Measurements from ENCODE around the gene SECISBP2L. TPM values are rescaled to one million over a fixed set of nuclear protein-coding genes. Genes with fewer than 3 reads are reported as not detected.
A peak's percentile ranks its signal among the peaks of the same experiment; 100 is the strongest.

The SECISBP2L gene
- total RNA-seq, 1 donor from 2014 or later, result 38.0 TPM

- peak; percentile 41 for DNase-seq (ENCODE audit: low spot score)
- intact Hi-C loops (cut with micrococcal nuclease), result loop anchor here (1.0 to 10.0 kb wide), 7 partner anchors 20 to 658 kb away; partner anchors contain the start of genes CEP152, DTWD1, DUT and EID1
- peak overlapping the region; percentile 97 for H3K27ac Mint-ChIP-seq
- H3K4me1 Mint-ChIP-seq (ENCODE audit: low read depth), result peaks cover 41% of the 10 kb centered on the region
- H3K9me3 Mint-ChIP-seq, result peaks cover 3% of the 10 kb centered on the region
- H3K36me3 Mint-ChIP-seq (ENCODE audit: low read depth), result peaks cover 2% of the 10 kb centered on the region
- peaks cover 5% of the 10 kb centered on the region for H3K27me3 Mint-ChIP-seq (ENCODE audit: insufficient read depth)
- peak overlapping the region; percentile 71 for H3K4me3 Mint-ChIP-seq
Measured at GRCh38 chr15:48966595-48967301, 79.5 kb downstream of the SECISBP2L start.

DNA sequence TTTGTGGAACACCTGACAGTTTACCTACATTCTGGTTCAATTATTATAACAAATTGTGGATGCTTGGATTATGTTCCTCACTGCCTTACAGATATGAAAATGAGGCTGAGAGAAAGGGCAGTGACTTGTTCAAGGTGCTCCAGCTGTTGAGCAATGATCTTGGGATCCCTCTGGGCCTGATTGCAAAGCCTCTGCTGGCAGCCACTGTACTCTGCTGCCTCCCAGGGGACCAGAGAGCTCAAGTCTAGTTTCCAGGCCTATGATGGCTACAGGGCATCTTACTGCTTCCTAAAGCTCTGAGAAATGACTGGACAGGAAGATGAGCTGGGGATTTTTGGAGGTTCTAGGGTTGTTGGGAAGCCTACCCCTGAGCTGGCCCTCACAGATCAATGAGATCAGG is 80.3 kb downstream of the SECISBP2L start:
- no peak for DNase-seq (ENCODE audit: low spot score)
- intact Hi-C loops (cut with micrococcal nuclease), result loop anchor here (1.0 to 10.0 kb wide), 7 partner anchors 20 to 659 kb away; partner anchors contain the start of genes CEP152, DTWD1, DUT and EID1
- H3K27me3 Mint-ChIP-seq (ENCODE audit: insufficient read depth), result peaks cover 5% of the 10 kb centered on the region
- peak overlapping the region; percentile 97 for H3K27ac Mint-ChIP-seq
- peaks cover 49% of the 10 kb centered on the region for H3K4me1 Mint-ChIP-seq (ENCODE audit: low read depth)
- H3K4me3 Mint-ChIP-seq, result peak overlapping the region; percentile 23
- H3K36me3 Mint-ChIP-seq (ENCODE audit: low read depth), result peaks cover 7% of the 10 kb centered on the region
- H3K9me3 Mint-ChIP-seq, result peaks cover 3% of the 10 kb centered on the region

GRCh38 chr15:48964898-48965297 is 81.3 kb downstream of the SECISBP2L start:
- Mint-ChIP-seq H3K27ac (peak overlapping the region; percentile 9), H3K36me3 (ENCODE audit: low read depth) (peaks cover 13% of the 10 kb centered on the region), H3K9me3 (peaks cover 3% of the 10 kb centered on the region), H3K4me3 (peak overlapping the region; percentile 84), H3K4me1 (ENCODE audit: low read depth) (peaks cover 56% of the 10 kb centered on the region), H3K27me3 (ENCODE audit: insufficient read depth) (peaks cover 6% of the 10 kb centered on the region)
- DNase-seq (ENCODE audit: low spot score), result no peak
- intact Hi-C loops (cut with micrococcal nuclease), result loop anchor here (5.0 to 10.0 kb wide), 3 partner anchors 192 to 660 kb away; partner anchors contain the start of genes COPS2, DTWD1, DUT and FAM227B

GRCh38 chr15:48963524-48964113 is 82.6 kb downstream of the SECISBP2L start, which contains the start of gene SHC4:
Gene SHC4 (minus strand): TSS chr15:48963919. CDS start chr15:48963015, 904 bp downstream.
- Mint-ChIP-seq H3K9me3 (peaks cover 3% of the 10 kb centered on the region), H3K27me3 (ENCODE audit: insufficient read depth) (peaks cover 11% of the 10 kb centered on the region), H3K36me3 (ENCODE audit: low read depth) (peaks cover 18% of the 10 kb centered on the region), H3K4me3 (peak within 1 kb of the TSS; percentile 84), H3K4me1 (ENCODE audit: low read depth) (peaks cover 64% of the 10 kb centered on the region), H3K27ac (peak within 1 kb of the TSS; percentile 82)
- DNase-seq (ENCODE audit: low spot score), result no peak
- intact Hi-C loops (cut with micrococcal nuclease), result loop anchor here (5.0 to 10.0 kb wide), 3 partner anchors 194 to 661 kb away; partner anchors contain the start of genes COPS2, DTWD1, DUT and FAM227B

DNA sequence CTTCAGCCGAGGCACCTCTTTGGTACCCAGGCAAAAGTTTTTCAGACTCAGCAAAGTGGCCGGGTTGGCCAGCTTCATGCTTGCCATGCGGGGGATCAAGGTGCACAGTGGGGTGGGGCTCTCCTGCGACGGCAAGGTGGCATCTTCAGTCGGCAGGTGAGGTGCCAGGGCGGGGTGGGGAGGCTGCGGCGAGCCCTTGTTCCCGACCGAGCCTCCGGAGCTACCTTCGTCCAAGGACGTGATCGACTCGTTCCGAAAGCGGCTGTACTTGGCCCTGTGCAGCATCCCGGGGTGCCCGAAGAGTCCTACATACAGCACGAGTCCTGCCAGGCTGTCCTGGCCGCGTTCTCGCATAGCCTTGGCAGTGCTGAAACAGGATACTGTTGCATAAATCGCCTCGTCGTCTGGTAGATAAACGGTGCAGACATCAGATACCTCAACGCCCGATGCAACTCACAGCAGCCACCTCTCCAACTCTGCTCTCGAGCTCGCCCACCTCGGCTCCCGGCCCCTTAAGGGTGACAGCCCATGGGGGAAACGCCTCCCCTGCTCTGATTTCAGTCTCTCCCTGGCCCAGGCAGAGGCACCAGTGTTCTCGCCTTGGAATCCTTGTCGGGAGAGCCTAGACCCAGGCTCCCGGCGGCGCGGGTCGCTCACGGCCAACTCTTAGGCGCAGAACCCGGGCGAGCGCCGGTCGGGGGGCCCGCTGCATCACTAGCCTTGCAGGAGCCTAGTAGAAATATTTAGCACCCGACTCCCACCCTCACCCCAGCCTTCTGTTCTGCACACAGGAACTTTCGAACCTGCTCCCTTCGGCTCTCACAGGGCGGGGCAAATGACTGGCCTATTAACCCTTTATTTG is 83.4 kb downstream of the SECISBP2L start:
- Mint-ChIP-seq H3K27ac (peak overlapping the region; percentile 82), H3K9me3 (peaks cover 3% of the 10 kb centered on the region), H3K4me3 (peak overlapping the region; percentile 84), H3K27me3 (ENCODE audit: insufficient read depth) (peaks cover 11% of the 10 kb centered on the region), H3K4me1 (ENCODE audit: low read depth) (peaks cover 64% of the 10 kb centered on the region), H3K36me3 (ENCODE audit: low read depth) (peaks cover 18% of the 10 kb centered on the region)
- intact Hi-C loops (cut with micrococcal nuclease), result loop anchor here (5.0 to 10.0 kb wide), 3 partner anchors 194 to 662 kb away; partner anchors contain the start of genes COPS2, DTWD1, DUT and FAM227B
- no peak for DNase-seq (ENCODE audit: low spot score)

DNA sequence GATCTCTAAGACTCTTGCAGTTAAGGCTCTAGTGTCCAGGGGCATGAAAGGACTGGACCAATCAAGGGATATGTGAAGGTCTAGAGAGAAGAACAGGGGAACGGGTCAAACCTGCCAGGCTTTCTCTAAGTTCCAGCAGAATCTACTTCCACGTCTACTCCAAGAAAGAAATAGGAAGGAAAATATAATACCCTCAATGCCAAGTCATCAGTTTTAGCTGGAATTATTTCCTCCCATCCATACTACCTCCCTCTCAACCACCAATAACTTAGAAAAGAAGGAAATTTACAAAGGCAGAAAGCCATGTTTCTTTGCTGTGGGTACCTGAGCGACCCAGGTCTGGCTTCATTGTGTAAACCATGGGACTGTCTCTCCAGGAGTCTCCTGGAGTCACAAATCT is 90.3 kb downstream of the SECISBP2L start:
- H3K4me1 Mint-ChIP-seq (ENCODE audit: low read depth), result peaks cover 28% of the 10 kb centered on the region
- H3K9me3 Mint-ChIP-seq, result no peaks in the 10 kb centered on the region
- intact Hi-C loops (cut with micrococcal nuclease), result no loop called here
- peaks cover 10% of the 10 kb centered on the region for H3K27me3 Mint-ChIP-seq (ENCODE audit: insufficient read depth)
- H3K27ac Mint-ChIP-seq, result no peak overlapping the region
- H3K4me3 Mint-ChIP-seq, result no peak overlapping the region
- no peak for DNase-seq (ENCODE audit: low spot score)
- H3K36me3 Mint-ChIP-seq (ENCODE audit: low read depth), result peaks cover 22% of the 10 kb centered on the region

- Mint-ChIP-seq H3K36me3 (ENCODE audit: low read depth) (peaks cover 21% of the 10 kb centered on the region), H3K4me1 (ENCODE audit: low read depth) (peaks cover 32% of the 10 kb centered on the region), H3K4me3 (no peak overlapping the region), H3K9me3 (no peaks in the 10 kb centered on the region), H3K27me3 (ENCODE audit: insufficient read depth) (peaks cover 10% of the 10 kb centered on the region), H3K27ac (no peak overlapping the region)
- no peak for DNase-seq (ENCODE audit: low spot score)
- intact Hi-C loops (cut with micrococcal nuclease), result no loop called here
Measured at GRCh38 chr15:48955370-48955769, 90.9 kb downstream of the SECISBP2L start.

- H3K27ac Mint-ChIP-seq, result no peak overlapping the region
- H3K9me3 Mint-ChIP-seq, result no peaks in the 10 kb centered on the region
- no peak overlapping the region for H3K4me3 Mint-ChIP-seq
- peaks cover 25% of the 10 kb centered on the region for H3K4me1 Mint-ChIP-seq (ENCODE audit: low read depth)
- peaks cover 16% of the 10 kb centered on the region for H3K36me3 Mint-ChIP-seq (ENCODE audit: low read depth)
- H3K27me3 Mint-ChIP-seq (ENCODE audit: insufficient read depth), result peaks cover 5% of the 10 kb centered on the region
- DNase-seq (ENCODE audit: low spot score), result no peak
- intact Hi-C loops (cut with micrococcal nuclease), result no loop called here
Measured at GRCh38 chr15:48954538-48954937, 91.7 kb downstream of the SECISBP2L start.

- DNase-seq (ENCODE audit: low spot score), result no peak
- Mint-ChIP-seq H3K27me3 (ENCODE audit: insufficient read depth) (no peaks in the 10 kb centered on the region), H3K36me3 (ENCODE audit: low read depth) (peaks cover 13% of the 10 kb centered on the region), H3K4me1 (ENCODE audit: low read depth) (peaks cover 57% of the 10 kb centered on the region), H3K4me3 (no peak overlapping the region), H3K27ac (no peak overlapping the region), H3K9me3 (peaks cover 8% of the 10 kb centered on the region)
- intact Hi-C loops (cut with micrococcal nuclease), result loop anchor here (1.0 to 5.0 kb wide), 3 partner anchors 18 to 50 kb away; no protein-coding TSS in a partner anchor
Measured at GRCh38 chr15:48946840-48947187, 99.4 kb downstream of the SECISBP2L start.

DNA sequence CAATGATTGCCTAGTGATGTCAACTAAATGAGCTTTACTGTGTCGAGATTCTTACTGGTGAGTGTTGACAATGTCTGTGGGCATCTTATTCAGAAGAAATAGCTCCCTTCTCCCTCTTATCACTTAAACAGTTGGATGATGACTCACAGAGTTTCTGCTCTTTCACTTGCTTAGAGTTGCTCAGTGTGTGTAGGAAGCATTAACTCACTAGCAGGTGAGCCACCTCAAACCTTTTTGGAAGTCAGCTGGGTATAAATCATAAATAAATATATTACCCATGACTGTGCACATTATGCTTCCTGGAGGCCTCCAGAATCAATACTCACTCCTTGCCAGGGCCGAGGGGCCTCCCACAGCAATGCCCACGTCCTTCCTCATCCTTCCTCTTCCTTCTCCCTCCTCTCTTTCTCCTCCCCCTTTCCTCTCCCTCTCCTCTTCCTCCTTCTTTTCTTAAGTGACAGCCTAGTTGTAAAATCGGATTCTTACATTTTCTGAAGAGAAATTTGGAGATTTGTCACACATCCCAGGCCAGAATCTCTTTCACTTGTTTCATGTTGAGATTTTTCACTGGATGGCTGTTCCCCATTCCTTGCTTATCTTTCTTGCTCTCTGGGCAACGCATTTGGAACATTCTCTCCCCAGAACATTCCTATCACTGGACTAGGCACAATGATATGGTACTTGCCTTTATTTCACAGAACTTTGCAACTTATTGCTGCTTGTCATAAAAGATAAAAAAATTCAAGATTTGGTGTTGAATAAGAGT is 100.0 kb downstream of the SECISBP2L start:
- Mint-ChIP-seq H3K4me1 (ENCODE audit: low read depth) (peaks cover 57% of the 10 kb centered on the region), H3K4me3 (no peak overlapping the region)

DNA sequence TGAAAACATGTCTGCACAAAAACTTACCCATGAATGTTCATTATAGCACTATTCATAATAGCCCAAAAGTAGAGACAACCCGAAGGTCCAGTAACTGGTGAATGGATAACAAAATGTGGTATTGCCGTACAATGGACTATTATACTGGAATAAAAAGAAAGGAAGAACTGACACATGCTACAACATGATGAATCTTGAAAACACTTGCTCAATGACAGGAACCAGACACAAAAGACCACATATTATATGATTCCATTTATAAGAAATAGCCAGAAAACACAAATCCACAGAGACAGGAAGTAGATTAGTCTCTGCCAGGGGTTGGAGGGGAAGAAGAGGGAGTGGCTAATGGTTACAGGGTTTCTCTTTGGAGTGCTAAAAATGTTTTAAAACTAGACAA is 100.9 kb downstream of the SECISBP2L start:
- H3K27ac Mint-ChIP-seq, result peak overlapping the region; percentile 80
- peak overlapping the region; percentile 20 for H3K4me3 Mint-ChIP-seq
- peaks cover 57% of the 10 kb centered on the region for H3K4me1 Mint-ChIP-seq (ENCODE audit: low read depth)
- intact Hi-C loops (cut with micrococcal nuclease), result loop anchor here (5.0 kb wide), 1 partner anchor 48 kb away; no protein-coding TSS in a partner anchor
- no peaks in the 10 kb centered on the region for H3K27me3 Mint-ChIP-seq (ENCODE audit: insufficient read depth)
- peaks cover 19% of the 10 kb centered on the region for H3K36me3 Mint-ChIP-seq (ENCODE audit: low read depth)
- DNase-seq (ENCODE audit: low spot score), result no peak
- peaks cover 8% of the 10 kb centered on the region for H3K9me3 Mint-ChIP-seq

More for the DNA sequence above, 100.0 kb downstream of the SECISBP2L start:
- intact Hi-C loops (cut with micrococcal nuclease), result loop anchor here (1.0 to 5.0 kb wide), 3 partner anchors 17 to 49 kb away; no protein-coding TSS in a partner anchor
- peaks cover 12% of the 10 kb centered on the region for H3K36me3 Mint-ChIP-seq (ENCODE audit: low read depth)
- H3K27ac Mint-ChIP-seq, result peak overlapping the region; percentile 82
- H3K9me3 Mint-ChIP-seq, result peaks cover 8% of the 10 kb centered on the region
- H3K27me3 Mint-ChIP-seq (ENCODE audit: insufficient read depth), result no peaks in the 10 kb centered on the region
- DNase-seq (ENCODE audit: low spot score), result no peak

GRCh38 chr15:48941904-48942303 is 104.3 kb downstream of the SECISBP2L start:
- Mint-ChIP-seq H3K27me3 (ENCODE audit: insufficient read depth) (no peaks in the 10 kb centered on the region), H3K4me3 (no peak overlapping the region), H3K36me3 (ENCODE audit: low read depth) (peaks cover 17% of the 10 kb centered on the region), H3K9me3 (peaks cover 8% of the 10 kb centered on the region), H3K4me1 (ENCODE audit: low read depth) (peaks cover 62% of the 10 kb centered on the region), H3K27ac (peak overlapping the region; percentile 31)
- intact Hi-C loops (cut with micrococcal nuclease), result no loop called here
- DNase-seq (ENCODE audit: low spot score), result no peak

Data from activated T-helper 1 cell treated with anti-CD3 and anti-CD28 coated beads, Interleukin-12 subunit alpha, Interleukin-12 subunit beta, Interleukin-2, Interleukin-4 antibody, amounts not matched to agents 30 ng/mL and 10 ng/mL and 1 ng/mL, durations not matched to agents 14 hours and 24 hours and 36 hours (primary cell).